ENCODE measurements around the gene RBM20. TPM values are rescaled to one million over a fixed set of nuclear protein-coding genes. Genes with fewer than 3 reads are reported as not detected.

The RBM20 gene
- total and polyA plus RNA-seq, 2 donors from 2014 or later, result 0.88 to 2.1 TPM

GRCh38 chr10:110757586-110757985 is 113.5 kb downstream of the RBM20 start:
- no peaks in the 10 kb centered on the region for H3K9me3 ChIP-seq (ENCODE audit: control insufficient read depth in 2 of 3, insufficient read depth in 1 of 3, low read length in 3 of 3)
- DNase-seq (no peak), FAIRE-seq (no peak)
- intact Hi-C loops (cut with DNase I), result no loop called here
- H3K4me3 ChIP-seq (ENCODE audit: low read length in 3 of 3), result no peak overlapping the region
- no peak overlapping the region for H3K27ac ChIP-seq (ENCODE audit: low read depth in 2 of 2, low read length in 2 of 2)
- no peaks in the 10 kb centered on the region for H3K4me1 ChIP-seq (ENCODE audit: control insufficient read depth in 2 of 3, insufficient read depth in 2 of 3, low read depth in 1 of 3, low read length in 3 of 3)
- no peak overlapping the region for H3K9ac ChIP-seq (ENCODE audit: low read length in 3 of 3)
- H3K36me3 ChIP-seq (ENCODE audit: control insufficient read depth in 2 of 3, insufficient read depth in 3 of 3, low read length in 3 of 3), result no peaks in the 10 kb centered on the region
- TF ChIP-seq CTCF (IDR thresholded peaks at IDR 0.05; ENCODE audit: borderline replicate concordance, extremely low read depth, insufficient read depth), result no peak
- no peaks in the 10 kb centered on the region for H3K27me3 ChIP-seq (ENCODE audit: control insufficient read depth, insufficient read depth, low read length)

- Histone ChIP-seq H3K4me1 (ENCODE audit: control insufficient read depth in 2 of 3, insufficient read depth in 2 of 3, low read depth in 1 of 3, low read length in 3 of 3) (no peaks in the 10 kb centered on the region), H3K27me3 (ENCODE audit: control insufficient read depth, insufficient read depth, low read length) (no peaks in the 10 kb centered on the region), H3K4me3 (ENCODE audit: low read length in 3 of 3) (no peak overlapping the region), H3K27ac (ENCODE audit: low read depth in 2 of 2, low read length in 2 of 2) (no peak overlapping the region), H3K9ac (ENCODE audit: low read length in 3 of 3) (no peak overlapping the region), H3K36me3 (ENCODE audit: control insufficient read depth in 2 of 3, insufficient read depth in 3 of 3, low read length in 3 of 3) (no peaks in the 10 kb centered on the region), H3K9me3 (ENCODE audit: control insufficient read depth in 2 of 3, insufficient read depth in 1 of 3, low read length in 3 of 3) (no peaks in the 10 kb centered on the region)
- FAIRE-seq, result no peak
- TF ChIP-seq CTCF (IDR thresholded peaks at IDR 0.05; ENCODE audit: borderline replicate concordance, extremely low read depth, insufficient read depth), result no peak
- DNase-seq, result no peak
- intact Hi-C loops (cut with DNase I), result no loop called here
These were observed 114.1 kb downstream of the RBM20 start for GRCh38 chr10:110758128-110758765.

- Histone ChIP-seq H3K27me3 (ENCODE audit: control insufficient read depth, insufficient read depth, low read length) (no peaks in the 10 kb centered on the region), H3K27ac (ENCODE audit: low read depth in 2 of 2, low read length in 2 of 2) (no peak overlapping the region), H3K4me1 (ENCODE audit: control insufficient read depth in 2 of 3, insufficient read depth in 2 of 3, low read depth in 1 of 3, low read length in 3 of 3) (peaks cover 0 to 3% (median 0%) of the 10 kb centered on the region in 3 donors), H3K9ac (ENCODE audit: low read length in 3 of 3) (no peak overlapping the region), H3K36me3 (ENCODE audit: control insufficient read depth in 2 of 3, insufficient read depth in 3 of 3, low read length in 3 of 3) (no peaks in the 10 kb centered on the region), H3K9me3 (ENCODE audit: control insufficient read depth in 2 of 3, insufficient read depth in 1 of 3, low read length in 3 of 3) (no peaks in the 10 kb centered on the region), H3K4me3 (ENCODE audit: low read length in 3 of 3) (no peak overlapping the region)
- TF ChIP-seq CTCF (IDR thresholded peaks at IDR 0.05; ENCODE audit: borderline replicate concordance, extremely low read depth, insufficient read depth), result no peak
- no peak for FAIRE-seq
- intact Hi-C loops (cut with DNase I), result no loop called here
- DNase-seq, result no peak
These were observed 114.8 kb downstream of the RBM20 start for GRCh38 chr10:110758898-110759297.

- TF ChIP-seq CTCF (IDR thresholded peaks at IDR 0.05; ENCODE audit: borderline replicate concordance, extremely low read depth, insufficient read depth), result no peak
- no peak for DNase-seq
- peaks cover 0 to 4% (median 0%) of the 10 kb centered on the region in 3 donors for H3K4me1 ChIP-seq (ENCODE audit: control insufficient read depth in 2 of 3, insufficient read depth in 2 of 3, low read depth in 1 of 3, low read length in 3 of 3)
- intact Hi-C loops (cut with DNase I), result no loop called here
- H3K36me3 ChIP-seq (ENCODE audit: control insufficient read depth in 2 of 3, insufficient read depth in 3 of 3, low read length in 3 of 3), result no peaks in the 10 kb centered on the region
- no peaks in the 10 kb centered on the region for H3K9me3 ChIP-seq (ENCODE audit: control insufficient read depth in 2 of 3, insufficient read depth in 1 of 3, low read length in 3 of 3)
- H3K27ac ChIP-seq (ENCODE audit: low read depth in 2 of 2, low read length in 2 of 2), result no peak overlapping the region
- H3K9ac ChIP-seq (ENCODE audit: low read length in 3 of 3), result no peak overlapping the region
- no peak for FAIRE-seq
- no peaks in the 10 kb centered on the region for H3K27me3 ChIP-seq (ENCODE audit: control insufficient read depth, insufficient read depth, low read length)
- H3K4me3 ChIP-seq (ENCODE audit: low read length in 3 of 3), result no peak overlapping the region
These were observed 115.4 kb downstream of the RBM20 start for GRCh38 chr10:110759523-110759922.
